Fibroblast of upper back skin (primary cell): ENCODE data around the gene NUP107.

Source experiments
- DNase-seq: peaks from one replicate; pipeline ENCODE4 v3.0.0-alpha.2; 2013

NUP107 gene

GRCh38 chr12:68745376-68745903 is 58.7 kb downstream of the NUP107 start:
- DNase-seq = no peak

GRCh38 chr12:68745904-68746571 is 59.3 kb downstream of the NUP107 start, which contains the start of gene SLC35E3:
Gene SLC35E3, plus strand, starts transcription at chr12:68746176. Its CDS starts 202 bp downstream, at chr12:68746378.
- DNase-seq = peak; percentile 86

- DNase-seq = peak; percentile 68
Observed at GRCh38 chr12:68746572-68747180, 59.9 kb downstream of the NUP107 start.

GRCh38 chr12:68749443-68749842 is 62.7 kb downstream of the NUP107 start:
- DNase-seq = no peak

GRCh38 chr12:68749861-68750260 is 63.1 kb downstream of the NUP107 start:
- no peak for DNase-seq

- no peak for DNase-seq
Observed at GRCh38 chr12:68750506-68750905, 63.7 kb downstream of the NUP107 start.

GRCh38 chr12:68755536-68756243 is 68.9 kb downstream of the NUP107 start:
- no peak for DNase-seq

- DNase-seq = no peak
Observed at GRCh38 chr12:68759852-68760251, 73.1 kb downstream of the NUP107 start.

GRCh38 chr12:68760806-68761441 is 74.1 kb downstream of the NUP107 start:
- no peak for DNase-seq

GRCh38 chr12:68761442-68761812 is 74.6 kb downstream of the NUP107 start:
- DNase-seq = no peak

GRCh38 chr12:68761901-68762630 is 75.3 kb downstream of the NUP107 start:
- no peak for DNase-seq

GRCh38 chr12:68762691-68763090 is 75.9 kb downstream of the NUP107 start:
- no peak for DNase-seq

GRCh38 chr12:68765696-68766095 is 78.9 kb downstream of the NUP107 start:
- no peak for DNase-seq

GRCh38 chr12:68766646-68767045 is 79.9 kb downstream of the NUP107 start:
- no peak for DNase-seq

GRCh38 chr12:68767191-68767590 is 80.4 kb downstream of the NUP107 start:
- DNase-seq = no peak

GRCh38 chr12:68768431-68768939 is 81.7 kb downstream of the NUP107 start:
- peak; percentile 47 for DNase-seq

- DNase-seq = no peak
Observed at GRCh38 chr12:68769941-68770340, 83.2 kb downstream of the NUP107 start.

- no peak for DNase-seq
Observed at GRCh38 chr12:68771223-68771925, 84.6 kb downstream of the NUP107 start.

- DNase-seq = no peak
Observed at GRCh38 chr12:68772714-68773113, 85.9 kb downstream of the NUP107 start.

- DNase-seq = no peak
Observed at GRCh38 chr12:68773582-68773981, 86.8 kb downstream of the NUP107 start.

GRCh38 chr12:68775121-68775630 is 88.4 kb downstream of the NUP107 start:
- no peak for DNase-seq
